H9 (cell line): ENCODE data around the gene CREB3L2. TPM values are rescaled to one million over a fixed set of nuclear protein-coding genes. Genes with fewer than 3 reads are reported as not detected.
A peak's percentile ranks its signal among the peaks of the same experiment; 100 is the strongest.

Experiments used
- DNase-seq: peaks from one replicate; pipeline ENCODE4 v3.0.0-alpha.2; 2017
- H2AFZ ChIP-seq: one replicate; pipeline ENCODE4 v1.6.1; 2013; ENCODE audit warnings: mild to moderate bottlenecking, low read length, control low read depth, moderate library complexity
- H2AK5ac ChIP-seq: 2 replicates; pipeline ENCODE4 v1.6.1; 2013; ENCODE audit warnings: low read length, control low read depth, mixed read lengths; ENCODE audit not compliant: insufficient read length
- H2BK120ac ChIP-seq: one replicate; pipeline ENCODE4 v1.6.1; 2013; ENCODE audit warnings: low read depth, mild to moderate bottlenecking, low read length, control low read depth, inconsistent platforms; ENCODE audit not compliant: poor library complexity, severe bottlenecking
- H2BK12ac ChIP-seq: 2 replicates; pipeline ENCODE4 v1.6.1; 2013; ENCODE audit warnings: low read length, control low read depth, mixed read lengths, low read depth; ENCODE audit not compliant: insufficient read length
- H2BK15ac ChIP-seq: 2 replicates; pipeline ENCODE4 v1.6.1; 2013; ENCODE audit warnings: low read depth, low read length, control low read depth
- H2BK20ac ChIP-seq: one replicate; pipeline ENCODE4 v1.6.1; 2013; ENCODE audit warnings: low read depth, mild to moderate bottlenecking, low read length, control low read depth, inconsistent platforms; ENCODE audit not compliant: poor library complexity, severe bottlenecking
- H2BK5ac ChIP-seq: 2 replicates; pipeline ENCODE4 v1.6.1; 2013; ENCODE audit warnings: low read length, control low read depth, mixed read lengths; ENCODE audit not compliant: insufficient read length
- H3K14ac ChIP-seq: 2 replicates; pipeline ENCODE4 v1.6.1; 2013; ENCODE audit warnings: low read length, control low read depth; ENCODE audit not compliant: insufficient read depth
- H3K18ac ChIP-seq: 2 replicates; pipeline ENCODE4 v1.6.1; 2013; ENCODE audit warnings: low read depth, mild to moderate bottlenecking, mixed read lengths, low read length, control low read depth; ENCODE audit not compliant: insufficient read length
- H3K23ac ChIP-seq: 2 replicates; pipeline ENCODE4 v1.6.1; 2013; ENCODE audit warnings: low read length, control low read depth, mixed read lengths, low read depth; ENCODE audit not compliant: insufficient read length
- H3K23me2 ChIP-seq: 2 replicates; pipeline ENCODE4 v1.6.1; 2013; ENCODE audit warnings: low read depth, mild to moderate bottlenecking, mixed read lengths, low read length, control low read depth; ENCODE audit not compliant: insufficient read length, poor library complexity, severe bottlenecking
- H3K27ac ChIP-seq: 2 replicates; pipeline ENCODE4 v1.5.1; 2013; ENCODE audit warnings: low read length, control low read depth, mixed read lengths, low read depth; ENCODE audit not compliant: insufficient read length
- H3K27me3 ChIP-seq: 2 replicates; pipeline ENCODE4 v1.6.1; 2013; ENCODE audit warnings: low read length, control low read depth, inconsistent platforms; ENCODE audit not compliant: insufficient read depth
- H3K4ac ChIP-seq: 2 replicates; pipeline ENCODE4 v1.6.1; 2013; ENCODE audit warnings: low read depth, mild to moderate bottlenecking, control low read depth, inconsistent platforms, low read length, moderate library complexity
- H3K4me1 ChIP-seq: 2 replicates; pipeline ENCODE4 v1.6.1; 2013; ENCODE audit warnings: low read length, control low read depth, inconsistent platforms; ENCODE audit not compliant: insufficient read depth
- H3K4me2 ChIP-seq: 2 replicates; pipeline ENCODE4 v1.6.1; 2013; ENCODE audit warnings: low read length, control low read depth, mixed read lengths; ENCODE audit not compliant: insufficient read length, insufficient read depth
- H3K56ac ChIP-seq: 2 replicates; pipeline ENCODE4 v1.6.1; 2013; ENCODE audit warnings: low read depth, mild to moderate bottlenecking, mixed read lengths, low read length, control low read depth; ENCODE audit not compliant: insufficient read length
- H3K79me1 ChIP-seq: 2 replicates; pipeline ENCODE4 v1.6.1; 2013; ENCODE audit warnings: low read depth, mild to moderate bottlenecking, moderate library complexity, low read length, control low read depth, inconsistent platforms; ENCODE audit not compliant: insufficient read depth, poor library complexity, severe bottlenecking
- H3K79me2 ChIP-seq: 2 replicates; pipeline ENCODE4 v1.6.1; 2013; ENCODE audit warnings: low read length, control low read depth, inconsistent platforms; ENCODE audit not compliant: insufficient read depth
- H3K9ac ChIP-seq: 2 replicates; pipeline ENCODE4 v1.6.1; 2013; ENCODE audit warnings: low read length, control low read depth, mixed read lengths; ENCODE audit not compliant: insufficient read length; ENCODE audit errors: extremely low read depth
- H3K9me3 ChIP-seq: one replicate; pipeline ENCODE4 v1.6.1; 2013; ENCODE audit warnings: low read depth, low read length, inconsistent platforms; ENCODE audit not compliant: control insufficient read depth
- H3T11ph ChIP-seq: one replicate; pipeline ENCODE4 v1.6.1; 2013; ENCODE audit warnings: mild to moderate bottlenecking, low read length, control low read depth, inconsistent platforms
- H4K20me1 ChIP-seq: one replicate; pipeline ENCODE4 v1.6.1; 2013; ENCODE audit not compliant: control insufficient read depth, insufficient read length, insufficient read depth
- H4K5ac ChIP-seq: 2 replicates; pipeline ENCODE4 v1.6.1; 2013; ENCODE audit warnings: low read depth, mild to moderate bottlenecking, mixed read lengths, low read length, control low read depth; ENCODE audit not compliant: insufficient read length
- H4K8ac ChIP-seq: replicated peaks from 2 replicates; pipeline ENCODE4 v1.6.1; 2013; ENCODE audit warnings: low read length, control low read depth, mixed read lengths, low read depth; ENCODE audit not compliant: insufficient read length
- H4K91ac ChIP-seq: 2 replicates; pipeline ENCODE4 v1.6.1; 2013; ENCODE audit warnings: low read depth, mild to moderate bottlenecking, moderate library complexity, mixed read lengths, low read length, control low read depth; ENCODE audit not compliant: insufficient read length
- H3K27ac Mint-ChIP-seq, 3 experiments: 2 replicates in 2 of 3; 3 replicates in 1 of 3; pipeline ENCODE4 v1.8.0; 2020 to 2021; ENCODE audit warnings: mixed read lengths in 3 of 3, mild to moderate bottlenecking in 1 of 3, moderate library complexity in 1 of 3
- H3K27me3 Mint-ChIP-seq: 2 replicates; pipeline ENCODE4 v1.8.0; 2021; ENCODE audit warnings: low read depth, mild to moderate bottlenecking, moderate library complexity, mixed read lengths
- H3K36me3 Mint-ChIP-seq, 3 experiments: 2 replicates in 2 of 3; 3 replicates in 1 of 3; pipeline ENCODE4 v1.8.0; 2020 to 2021; ENCODE audit warnings: low read depth in 3 of 3, mixed read lengths in 3 of 3; ENCODE audit not compliant: insufficient read depth in 1 of 3
- H3K4me1 Mint-ChIP-seq, 2 experiments: 2 replicates each; pipeline ENCODE4 v1.8.0; 2020; ENCODE audit warnings: mixed read lengths in 2 of 2
- H3K4me3 Mint-ChIP-seq, 2 experiments: 2 replicates in 1 of 2; 3 replicates in 1 of 2; pipeline ENCODE4 v1.8.0; 2020 to 2021; ENCODE audit warnings: mild to moderate bottlenecking in 2 of 2, mixed read lengths in 2 of 2, moderate library complexity in 1 of 2
- H3K9me3 Mint-ChIP-seq, 2 experiments: 2 replicates in 1 of 2; 3 replicates in 1 of 2; pipeline ENCODE4 v1.8.0; 2020; ENCODE audit warnings: mild to moderate bottlenecking in 2 of 2, mixed read lengths in 2 of 2, moderate library complexity in 1 of 2
- CTCF ChIP-seq: fragments of 200-600 bp; sonication (generic); conservative IDR thresholded peaks from 3 replicates; pipeline ENCODE4 v1.8.0; 2021; ENCODE audit warnings: antibody characterized with exemption, mild to moderate bottlenecking
- WGBS: extraction: QIAGEN DNeasy Blood & Tissue Kit; methylation state at CpG from one replicate; pipeline ENCODE4 v1.1.7; 2013; ENCODE audit warnings: missing lambda C conversion rate, low lambda C conversion rate, mixed read lengths; ENCODE audit not compliant: insufficient read length; ENCODE audit errors: extremely low coverage; 5-methylcytosine and 5-hydroxymethylcytosine counted together
- total RNA-seq: library from RNA; stranded (reverse); gene quantifications from 2 replicates; pipeline ENCODE4 v1.2.1, GENCODE V29; 2021

The CREB3L2 gene
- total RNA-seq, 1 experiment from 2014 or later: 60.7 TPM

- no peak overlapping the region for H3K27ac ChIP-seq
- no peaks in the 10 kb centered on the region for H3K9me3 Mint-ChIP-seq
Observed at GRCh38 chr7:137976696-137977095, 25.2 kb downstream of the CREB3L2 start.

More at GRCh38 chr7:137976696-137977095, 25.2 kb downstream of the CREB3L2 start:
- Histone ChIP-seq H3K9ac (no peak overlapping the region), H3K4me2 (no peak overlapping the region), H3K79me1 (peaks cover 13% of the 10 kb centered on the region), H2BK12ac (no peak overlapping the region), H2BK20ac (no peak overlapping the region), H3K18ac (no peak overlapping the region), H3K4ac (no peak overlapping the region), H2AK5ac (no peak overlapping the region), H3K9me3 (no peaks in the 10 kb centered on the region), H3K23ac (no peak overlapping the region), H4K91ac (no peak overlapping the region), H3K4me1 (no peaks in the 10 kb centered on the region; the same call in 1 of the 2 replicates), H3K79me2 (peaks cover 7% of the 10 kb centered on the region; the same call in 1 of the 2 replicates), H4K20me1 (no peaks in the 10 kb centered on the region), H4K8ac (no peak overlapping the region), H3K23me2 (no peaks in the 10 kb centered on the region), H2AFZ (no peak overlapping the region), H2BK120ac (no peak overlapping the region), H3K14ac (no peak overlapping the region), H4K5ac (no peak overlapping the region), H3T11ph (no peak overlapping the region), H2BK15ac (no peak overlapping the region), H3K56ac (no peak overlapping the region), H2BK5ac (no peak overlapping the region), H3K27me3 (no peaks in the 10 kb centered on the region)
- no peak for DNase-seq
- no peak for TF ChIP-seq CTCF
- Mint-ChIP-seq H3K27me3 (no peaks in the 10 kb centered on the region), H3K4me3 (no peak overlapping the region), H3K4me1 (peaks cover 30 to 43% of the 10 kb centered on the region in 2 experiments), H3K27ac (peak overlapping the region in 2 of 3 experiments; percentile 59 to 82; a peak in 1 of 7 replicates), H3K36me3 (peaks cover 4 to 13% (median 10%) of the 10 kb centered on the region in 3 experiments; a peak in 5 of 7 replicates)
- no CpG with 5 or more reads among the region's 5 CpGs for WGBS
